KOPT-K1 (cell line): Measurements from ENCODE around the gene SPTBN4.
"Not testable (repeated sequence)": the region's sequence is repeated elsewhere in the genome, so short reads cannot be mapped to it uniquely, and the experiment has no call there.

Source experiments
- H3K27ac ChIP-seq: fragments of 200-600 bp; sonication (generic); 2 replicates; pipeline ENCODE4 v1.5.1; 2016; ENCODE audit warnings: antibody characterized with exemption, mild to moderate bottlenecking, low read depth, low read length; ENCODE audit not compliant: poor library complexity, severe bottlenecking
- H3K36me3 ChIP-seq: fragments of 200-600 bp; sonication (generic); 2 replicates; pipeline ENCODE4 v1.5.1; 2017; ENCODE audit warnings: antibody characterized with exemption, mild to moderate bottlenecking, low read length, moderate library complexity; ENCODE audit not compliant: insufficient read depth
- H3K9me3 ChIP-seq: fragments of 200-600 bp; sonication (generic); 2 replicates; pipeline ENCODE4 v1.5.1; 2017; ENCODE audit warnings: antibody characterized with exemption, low read length, mild to moderate bottlenecking; ENCODE audit not compliant: insufficient read depth, poor library complexity, severe bottlenecking

SPTBN4 gene

DNA sequence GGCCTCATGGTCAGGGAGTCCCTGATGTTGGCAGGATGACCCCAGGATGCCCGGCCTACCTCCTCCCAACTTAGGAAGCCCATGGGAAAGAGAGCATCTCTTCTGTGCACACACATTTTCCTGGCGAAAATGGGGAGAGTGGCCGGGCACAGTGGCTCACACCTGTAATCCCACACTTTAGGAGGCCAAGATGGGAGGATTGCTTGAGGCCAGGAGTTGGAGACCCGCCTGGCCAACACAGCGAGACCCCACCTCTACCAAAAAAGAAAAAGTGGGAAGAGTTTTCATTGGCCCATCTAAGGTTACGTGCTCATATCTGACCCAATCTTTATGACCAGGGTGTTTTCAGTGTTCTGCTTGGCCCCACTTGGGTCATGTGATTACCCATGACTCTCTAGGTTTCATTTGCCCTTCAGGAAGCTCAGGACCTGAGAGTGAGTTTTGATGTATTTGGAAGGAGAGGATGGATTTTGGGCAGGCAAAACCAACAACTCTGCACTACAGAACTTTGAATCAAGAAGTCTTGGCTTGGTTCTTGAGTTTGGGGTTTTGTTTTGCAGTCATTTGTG, 76.3 kb downstream of the SPTBN4 start:
- H3K9me3 ChIP-seq, result peaks cover 6% of the 10 kb centered on the region
- no peak overlapping the region for H3K27ac ChIP-seq
- H3K36me3 ChIP-seq, result no peaks in the 10 kb centered on the region

- H3K27ac ChIP-seq, H3K36me3 ChIP-seq, H3K9me3 ChIP-seq: not testable (repeated sequence)
Observed at GRCh38 chr19:40546153-40546841, 79.5 kb downstream of the SPTBN4 start.

DNA sequence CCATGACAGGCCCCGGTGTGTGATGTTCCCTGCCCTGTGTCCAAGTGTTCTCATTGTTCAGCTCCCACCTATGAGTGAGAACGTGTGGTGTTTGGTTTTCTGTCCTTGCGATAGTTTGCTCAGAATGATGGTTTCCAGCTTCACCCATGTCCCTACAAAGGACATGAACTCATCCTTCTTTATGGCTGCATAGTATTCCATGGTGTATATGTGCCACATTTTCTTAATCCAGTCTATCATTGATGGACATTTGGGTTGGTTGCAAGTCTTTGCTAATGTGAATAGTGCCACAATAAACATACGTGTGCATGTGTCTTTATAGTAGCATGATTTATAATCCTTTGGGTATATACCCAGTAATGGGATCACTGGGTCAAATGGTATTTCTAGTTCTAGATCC, 80.4 kb downstream of the SPTBN4 start:
- H3K27ac ChIP-seq, H3K9me3 ChIP-seq, H3K36me3 ChIP-seq: not testable (repeated sequence)

DNA sequence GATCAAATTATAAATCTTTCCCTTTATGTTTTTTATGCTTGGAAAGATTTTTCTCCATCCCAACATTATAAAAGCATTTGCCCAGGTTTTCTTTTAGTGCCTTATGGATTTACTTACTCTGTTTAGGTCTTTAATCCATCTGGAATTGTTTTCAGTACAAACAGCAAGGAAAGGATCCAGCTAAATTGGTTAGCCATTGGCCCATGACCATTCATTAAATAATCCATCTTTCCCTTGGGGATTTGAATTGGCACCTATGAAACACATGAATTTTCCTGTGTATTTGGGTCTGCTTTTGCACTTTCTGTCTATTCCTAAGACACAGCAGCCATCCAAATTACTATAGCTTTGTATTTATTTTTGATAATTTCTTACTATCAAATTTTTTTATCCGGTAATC, 81.0 kb downstream of the SPTBN4 start:
- no peak overlapping the region for H3K27ac ChIP-seq
- H3K9me3 ChIP-seq, result peaks cover 6% of the 10 kb centered on the region
- H3K36me3 ChIP-seq, result no peaks in the 10 kb centered on the region

DNA sequence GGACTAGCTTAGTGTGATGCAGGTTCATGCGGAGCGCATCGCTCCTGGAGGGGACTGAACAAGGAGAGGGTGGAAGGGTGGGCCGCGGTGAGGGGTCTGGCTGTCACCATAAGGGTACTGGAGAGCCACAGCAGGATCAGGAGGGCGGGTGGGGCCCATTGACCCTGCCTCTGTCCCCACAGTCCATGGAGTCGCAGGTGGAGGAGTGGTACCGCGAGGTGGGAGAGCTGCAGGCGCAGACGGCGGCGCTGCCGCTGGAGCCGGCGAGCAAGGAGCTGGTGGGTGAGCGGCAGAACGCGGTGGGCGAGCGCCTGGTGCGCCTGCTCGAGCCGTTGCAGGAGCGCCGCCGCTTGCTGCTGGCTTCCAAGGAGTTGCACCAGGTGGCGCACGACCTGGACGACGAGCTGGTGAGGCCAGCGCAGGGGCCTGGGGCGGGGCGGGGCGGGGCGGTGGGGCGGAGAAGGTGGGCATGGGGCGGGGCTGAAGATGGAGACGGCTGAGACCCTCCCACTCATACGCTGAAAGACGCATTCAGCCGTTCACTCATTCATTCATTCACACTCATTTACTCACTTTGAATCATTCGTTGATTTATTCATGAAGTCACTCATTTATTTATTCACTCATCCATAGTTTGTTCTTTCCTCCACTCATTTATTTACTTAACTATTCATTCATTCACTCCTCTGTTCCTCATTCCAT, 82.4 kb downstream of the SPTBN4 start:
- H3K36me3 ChIP-seq, result no peaks in the 10 kb centered on the region
- no peak overlapping the region for H3K27ac ChIP-seq
- peaks cover 6% of the 10 kb centered on the region for H3K9me3 ChIP-seq

DNA sequence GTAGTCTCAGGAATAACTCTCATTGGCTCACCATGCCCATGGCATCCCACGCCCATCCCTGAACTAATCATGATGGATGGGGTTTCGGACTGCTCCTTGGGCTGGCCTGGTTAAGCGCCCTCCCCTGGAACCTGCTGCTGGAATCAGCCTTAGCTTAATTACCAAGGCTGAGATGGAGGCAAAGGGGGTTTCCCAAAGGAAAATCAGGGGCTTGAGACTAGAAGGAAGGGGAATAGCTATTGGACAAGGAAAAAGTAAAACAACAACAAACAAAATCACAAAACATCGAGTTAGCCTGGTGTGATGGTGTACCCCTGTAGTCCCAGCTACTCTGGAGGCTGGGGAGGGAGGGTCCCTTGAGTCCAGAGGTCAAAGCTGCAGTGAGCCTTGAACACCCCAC, 84.2 kb downstream of the SPTBN4 start:
- Histone ChIP-seq H3K9me3 (peaks cover 6% of the 10 kb centered on the region), H3K27ac (no peak overlapping the region), H3K36me3 (no peaks in the 10 kb centered on the region)

- no peaks in the 10 kb centered on the region for H3K9me3 ChIP-seq
- H3K36me3 ChIP-seq, result no peaks in the 10 kb centered on the region
- no peak overlapping the region for H3K27ac ChIP-seq
Observed at GRCh38 chr19:40552848-40553247, 86.0 kb downstream of the SPTBN4 start.

GRCh38 chr19:40553885-40554857, 87.4 kb downstream of the SPTBN4 start:
- Histone ChIP-seq H3K36me3 (no peaks in the 10 kb centered on the region), H3K27ac (no peak overlapping the region), H3K9me3 (no peaks in the 10 kb centered on the region)

DNA sequence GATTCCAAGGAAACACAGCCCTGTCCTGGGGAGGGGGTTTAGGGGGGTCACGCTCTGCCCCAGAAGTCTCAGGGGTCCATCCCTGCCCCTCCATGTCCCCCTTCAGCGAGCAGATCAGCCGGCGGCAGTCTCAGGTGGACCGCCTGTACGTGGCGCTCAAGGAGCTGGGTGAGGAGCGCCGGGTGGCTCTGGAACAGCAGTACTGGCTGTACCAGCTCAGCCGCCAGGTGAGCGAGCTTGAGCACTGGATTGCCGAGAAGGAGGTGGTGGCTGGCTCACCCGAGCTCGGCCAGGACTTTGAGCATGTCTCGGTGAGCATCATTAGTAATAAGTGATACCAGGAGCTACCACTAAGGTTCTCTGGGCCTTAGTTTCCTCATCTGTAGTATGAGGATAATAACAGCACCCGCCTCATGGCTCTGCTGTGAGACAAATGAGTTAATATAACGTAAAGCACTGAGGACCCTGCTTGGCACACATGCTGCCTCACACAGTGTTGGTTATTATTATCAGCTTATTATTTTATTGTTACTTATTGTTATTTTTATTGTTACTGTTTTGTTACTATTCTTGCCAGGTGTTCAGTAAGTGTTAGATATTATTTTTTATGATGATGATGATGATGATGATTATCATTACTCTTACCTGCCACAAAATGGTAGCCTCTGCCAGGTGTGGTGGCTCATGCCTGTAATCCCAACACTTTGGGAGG, 89.3 kb downstream of the SPTBN4 start:
- H3K9me3 ChIP-seq, result no peaks in the 10 kb centered on the region
- H3K27ac ChIP-seq, result no peak overlapping the region
- no peaks in the 10 kb centered on the region for H3K36me3 ChIP-seq

DNA sequence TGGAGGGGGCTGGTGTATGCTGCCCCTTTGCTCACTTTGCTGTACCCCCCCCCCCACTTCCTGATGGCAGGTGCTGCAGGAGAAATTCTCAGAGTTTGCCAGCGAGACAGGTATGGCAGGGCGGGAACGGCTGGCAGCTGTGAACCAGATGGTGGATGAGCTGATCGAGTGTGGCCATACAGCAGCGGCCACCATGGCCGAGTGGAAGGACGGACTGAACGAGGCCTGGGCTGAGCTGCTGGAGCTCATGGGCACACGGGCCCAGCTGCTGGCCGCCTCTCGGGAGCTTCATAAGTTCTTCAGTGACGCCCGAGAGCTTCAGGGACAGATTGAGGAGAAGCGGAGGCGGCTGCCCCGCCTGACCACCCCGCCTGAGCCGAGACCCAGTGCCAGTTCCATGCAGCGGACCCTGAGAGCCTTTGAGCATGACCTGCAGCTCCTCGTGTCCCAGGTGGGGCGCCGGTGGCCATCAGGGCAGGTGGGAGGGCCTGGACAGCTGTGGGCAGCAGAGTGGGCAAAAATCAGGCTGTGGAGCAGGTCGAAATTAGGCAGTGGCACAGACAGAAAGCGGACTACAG, 90.2 kb downstream of the SPTBN4 start:
- H3K27ac ChIP-seq, result no peak overlapping the region

DNA sequence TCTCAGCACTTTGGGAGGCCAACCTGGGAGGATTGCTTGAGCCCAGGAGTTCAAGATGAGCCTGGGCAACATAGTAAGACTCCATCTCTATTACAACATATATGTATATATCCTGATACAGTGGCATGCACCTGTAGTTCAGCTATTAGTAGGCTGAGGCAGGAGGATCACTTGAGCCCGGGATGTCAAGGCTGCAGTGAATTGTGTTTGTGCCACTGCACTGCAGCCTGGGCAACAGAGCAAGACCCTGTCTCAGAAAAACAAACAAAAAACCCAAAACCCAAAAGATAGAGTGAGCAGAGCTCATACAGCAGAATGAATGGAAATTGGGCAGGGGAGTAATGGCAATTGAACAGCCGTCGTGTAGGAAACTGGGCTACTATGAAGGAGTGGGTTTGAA, 92.6 kb downstream of the SPTBN4 start:
- H3K27ac ChIP-seq, result no peak overlapping the region
- H3K9me3 ChIP-seq, result no peaks in the 10 kb centered on the region
- H3K36me3 ChIP-seq, result no peaks in the 10 kb centered on the region

More for the DNA sequence above, 90.2 kb downstream of the SPTBN4 start:
- no peaks in the 10 kb centered on the region for H3K9me3 ChIP-seq
- no peaks in the 10 kb centered on the region for H3K36me3 ChIP-seq

GRCh38 chr19:40560092-40560507, 93.3 kb downstream of the SPTBN4 start:
- Histone ChIP-seq H3K36me3 (no peaks in the 10 kb centered on the region), H3K27ac (no peak overlapping the region), H3K9me3 (no peaks in the 10 kb centered on the region)

- Histone ChIP-seq H3K9me3 (no peaks in the 10 kb centered on the region), H3K27ac (no peak overlapping the region), H3K36me3 (no peaks in the 10 kb centered on the region)
Observed at GRCh38 chr19:40561947-40562346, 95.1 kb downstream of the SPTBN4 start.

- not testable (repeated sequence) for H3K9me3 ChIP-seq, H3K36me3 ChIP-seq, H3K27ac ChIP-seq
Observed at GRCh38 chr19:40564535-40564934, 97.7 kb downstream of the SPTBN4 start.
